Measurements from ENCODE around the gene SCRN1. TPM values are rescaled to one million over a fixed set of nuclear protein-coding genes. Genes with fewer than 3 reads are reported as not detected.

The SCRN1 gene
- total RNA-seq, 1 donor from 2014 or later, result 35.5 TPM

DNA sequence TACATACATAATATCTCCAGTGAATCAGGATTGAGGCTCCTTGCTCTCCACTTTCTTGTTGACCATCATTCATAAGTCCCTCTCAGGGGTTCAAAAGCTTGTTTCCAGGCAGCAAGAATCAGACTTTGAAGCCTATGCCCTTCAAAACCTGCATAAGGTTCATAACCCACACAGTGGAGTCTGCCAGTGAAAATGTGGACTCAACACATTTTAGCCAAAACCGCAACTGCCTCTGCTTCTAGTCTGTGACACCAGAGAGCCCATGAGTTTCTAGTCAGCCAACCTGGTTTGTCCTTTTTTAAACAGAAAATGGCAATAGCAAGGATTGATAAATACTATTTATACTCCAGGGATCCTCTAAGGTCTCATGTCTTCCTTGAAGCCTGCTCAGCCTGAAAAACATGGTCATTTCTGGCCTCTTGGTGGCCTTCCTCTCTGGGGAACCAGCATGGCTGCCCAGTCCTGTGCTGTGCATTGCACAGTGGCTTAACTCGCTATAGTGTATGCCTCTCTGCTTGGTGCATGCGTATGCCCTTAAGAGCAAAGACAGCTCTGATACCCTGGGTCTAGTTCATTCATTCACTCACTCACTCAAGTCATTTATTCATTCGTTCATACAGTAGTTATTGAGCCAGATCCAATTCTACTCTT is 115.8 kb downstream of the SCRN1 start:
- TF ChIP-seq CTCF (IDR thresholded peaks at IDR 0.05; ENCODE audit: insufficient read depth, low read length, severe bottlenecking), result no peak
- Histone ChIP-seq H3K27me3 (ENCODE audit: control insufficient read depth, insufficient read depth, low read length) (peaks cover 2% of the 10 kb centered on the region), H3K4me3 (ENCODE audit: low read depth, low read length) (no peak overlapping the region), H3K36me3 (ENCODE audit: control insufficient read depth, insufficient read depth, low read length) (no peaks in the 10 kb centered on the region)
- FAIRE-seq (no peak), DNase-seq (ENCODE audit: low read depth) (no peak)

- TF ChIP-seq CTCF (IDR thresholded peaks at IDR 0.05; ENCODE audit: insufficient read depth, low read length, severe bottlenecking), result no peak
- no peak overlapping the region for H3K4me3 ChIP-seq (ENCODE audit: low read depth, low read length)
- no peaks in the 10 kb centered on the region for H3K36me3 ChIP-seq (ENCODE audit: control insufficient read depth, insufficient read depth, low read length)
- FAIRE-seq, result no peak
- H3K27me3 ChIP-seq (ENCODE audit: control insufficient read depth, insufficient read depth, low read length), result peaks cover 2% of the 10 kb centered on the region
- no peak for DNase-seq (ENCODE audit: low read depth)
Measured at GRCh38 chr7:29871787-29872398, 117.7 kb downstream of the SCRN1 start.

Other genes starting within 250 kb of the SCRN1 start
- under 0.01 TPM in 2 replicates for gene WIPF3, start 183.3 kb downstream of the SCRN1 start, total RNA-seq
- gene FKBP14, start 36.9 kb upstream of the SCRN1 start, total RNA-seq, result 20.0 and 20.5 TPM in 2 replicates
- gene PLEKHA8, start 38.6 kb upstream of the SCRN1 start, total RNA-seq, result 17.0 and 17.1 TPM in 2 replicates
- 18.4 and 43.7 TPM in 2 replicates for gene MTURN, start 145.2 kb upstream of the SCRN1 start, total RNA-seq